H7 (cell line): ENCODE data around the gene LSS. TPM values are rescaled to one million over a fixed set of nuclear protein-coding genes. Genes with fewer than 3 reads are reported as not detected.

ENCODE experiments used
- DNase-seq: peaks from one replicate; pipeline ENCODE4 v3.0.0; 2012
- H3K27me3 ChIP-seq: 2 replicates; pipeline ENCODE4 v1.6.0; 2011; ENCODE audit warnings: mild to moderate bottlenecking, low read length; ENCODE audit not compliant: control insufficient read depth, insufficient read depth
- H3K36me3 ChIP-seq: replicated peaks from 2 replicates; pipeline ENCODE4 v1.5.1; 2011; ENCODE audit warnings: low read length; ENCODE audit not compliant: control insufficient read depth, insufficient read depth
- H3K4me3 ChIP-seq: 2 replicates; pipeline ENCODE4 v1.5.1; 2011; ENCODE audit warnings: low read depth, mild to moderate bottlenecking, control low read depth, low read length, moderate library complexity; ENCODE audit not compliant: insufficient read depth
- total RNA-seq: library from RNA; depleted of rRNA; stranded (reverse); fragments of >200 nt; shearing (Covaris generic); gene quantifications from 2 replicates; pipeline ENCODE4 v1.2.3, GENCODE V29; 2014

The LSS gene
- total RNA-seq, 1 experiment from 2014 or later: 53.3 TPM

- no peaks in the 10 kb centered on the region for H3K27me3 ChIP-seq
- H3K4me3 ChIP-seq: no peak overlapping the region
- no peak for DNase-seq
- H3K36me3 ChIP-seq: peaks cover 21% of the 10 kb centered on the region
Measured at GRCh38 chr21:46194374-46195334, 33.9 kb downstream of the LSS start.

GRCh38 chr21:46193829-46194373 lies 34.7 kb downstream of the LSS start:
- Histone ChIP-seq H3K27me3 (no peaks in the 10 kb centered on the region), H3K36me3 (peaks cover 21% of the 10 kb centered on the region), H3K4me3 (no peak overlapping the region)
- DNase-seq: no peak

- Histone ChIP-seq H3K27me3 (no peaks in the 10 kb centered on the region), H3K36me3 (peaks cover 21% of the 10 kb centered on the region), H3K4me3 (no peak overlapping the region)
- no peak for DNase-seq
Measured at GRCh38 chr21:46191686-46192575, 36.6 kb downstream of the LSS start.

GRCh38 chr21:46191257-46191685 lies 37.3 kb downstream of the LSS start:
- Histone ChIP-seq H3K4me3 (no peak overlapping the region), H3K27me3 (no peaks in the 10 kb centered on the region), H3K36me3 (peaks cover 17% of the 10 kb centered on the region)
- peak; percentile 27 for DNase-seq

DNA sequence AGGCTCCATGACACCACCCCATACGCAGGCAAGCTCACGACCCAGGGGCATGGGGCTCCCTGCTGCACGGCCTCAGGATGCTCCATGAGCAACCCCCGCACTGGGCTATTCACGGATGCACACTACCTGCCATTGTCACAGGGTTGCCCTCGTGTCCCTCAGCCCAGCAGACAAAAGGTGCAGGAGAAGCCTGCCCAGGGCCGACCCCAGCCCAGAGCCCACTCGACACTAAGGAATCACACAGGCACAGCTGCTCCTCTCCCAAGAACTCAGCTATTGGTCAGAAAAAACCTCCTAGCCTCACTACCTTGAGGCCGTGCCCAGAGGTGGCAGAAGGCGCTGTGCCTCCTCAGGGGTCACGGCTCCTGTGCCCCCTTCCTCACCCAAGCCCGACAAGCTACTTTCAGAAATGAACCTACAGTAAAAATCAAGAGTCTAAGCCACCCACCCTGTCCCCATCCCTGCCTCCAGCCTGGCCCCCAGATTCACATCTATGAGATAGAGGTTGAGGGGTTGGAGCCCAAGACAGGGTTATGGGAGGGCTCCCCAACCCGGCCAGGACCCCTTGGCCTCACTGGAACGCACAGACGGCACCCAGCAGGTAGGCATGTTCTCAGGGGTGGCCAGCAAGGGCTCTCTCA lies 38.0 kb downstream of the LSS start:
- no peaks in the 10 kb centered on the region for H3K27me3 ChIP-seq
- DNase-seq: peak; percentile 17
- no peak overlapping the region for H3K4me3 ChIP-seq
- peaks cover 14% of the 10 kb centered on the region for H3K36me3 ChIP-seq

DNA sequence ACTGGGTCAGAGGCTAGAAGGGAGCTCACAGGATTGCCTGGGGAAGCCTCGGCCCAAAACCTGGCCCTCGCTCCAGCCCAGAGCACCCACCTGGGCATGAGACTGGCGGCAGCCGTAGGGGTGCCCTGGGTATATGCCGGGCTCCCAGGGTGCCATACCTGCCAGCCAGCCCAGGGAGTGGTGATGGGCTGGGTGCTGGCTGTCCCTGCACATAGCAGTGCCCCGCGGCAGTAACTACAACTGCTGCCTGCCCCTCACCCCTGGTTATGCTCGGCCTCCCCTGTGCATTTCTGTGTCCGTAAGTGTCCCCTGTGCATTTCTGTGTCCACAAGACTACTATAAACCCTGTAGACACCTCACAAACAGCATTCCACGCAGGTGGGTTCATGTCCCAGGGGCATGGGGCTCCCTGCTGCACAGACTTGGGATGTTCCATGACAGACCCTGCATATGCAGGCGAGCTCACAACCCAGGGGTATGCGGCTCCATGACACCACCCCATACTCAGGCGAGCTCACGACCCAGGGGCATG lies 38.5 kb downstream of the LSS start:
- H3K36me3 ChIP-seq: peaks cover 13% of the 10 kb centered on the region
- no peak overlapping the region for H3K4me3 ChIP-seq
- no peaks in the 10 kb centered on the region for H3K27me3 ChIP-seq
- DNase-seq: peak; percentile 33

DNA sequence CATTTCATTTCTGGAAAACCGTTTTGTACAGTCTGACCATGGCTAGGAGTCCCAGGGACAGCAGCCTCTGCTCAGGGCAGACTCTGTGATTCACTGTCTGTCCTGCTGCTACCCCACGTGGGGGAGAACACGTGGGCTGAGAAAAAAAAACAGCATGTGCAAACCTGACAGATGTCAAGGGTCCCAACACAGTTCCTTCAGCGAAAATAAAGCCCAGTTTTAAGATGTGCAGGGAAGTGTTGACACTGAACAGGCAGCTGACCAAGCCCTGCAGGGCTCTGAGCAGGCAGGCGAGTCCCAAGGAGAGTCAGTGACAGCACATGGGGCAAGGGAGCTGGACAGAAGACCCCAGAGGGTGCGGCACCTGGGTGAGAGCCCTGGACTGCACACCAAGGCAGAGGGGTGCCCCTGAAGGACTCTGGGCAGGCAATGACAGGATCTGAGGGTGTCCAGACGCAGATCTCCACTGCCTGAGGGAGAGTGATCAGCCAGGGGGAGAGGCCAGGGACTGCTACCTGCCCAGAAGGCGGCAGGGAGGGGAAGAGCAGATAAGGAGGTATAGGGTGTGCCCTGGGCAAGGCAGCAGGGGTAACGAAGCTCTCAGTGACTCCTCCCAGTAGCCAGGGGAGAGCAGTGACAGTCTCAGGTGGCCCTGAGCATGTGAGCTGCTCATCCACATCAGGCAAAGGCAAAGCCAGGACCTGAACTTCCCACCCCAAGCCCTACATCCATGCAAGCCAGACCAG lies 39.2 kb downstream of the LSS start:
- peak; percentile 36 for DNase-seq
- H3K27me3 ChIP-seq: no peaks in the 10 kb centered on the region
- no peak overlapping the region for H3K4me3 ChIP-seq
- peaks cover 12% of the 10 kb centered on the region for H3K36me3 ChIP-seq

DNA sequence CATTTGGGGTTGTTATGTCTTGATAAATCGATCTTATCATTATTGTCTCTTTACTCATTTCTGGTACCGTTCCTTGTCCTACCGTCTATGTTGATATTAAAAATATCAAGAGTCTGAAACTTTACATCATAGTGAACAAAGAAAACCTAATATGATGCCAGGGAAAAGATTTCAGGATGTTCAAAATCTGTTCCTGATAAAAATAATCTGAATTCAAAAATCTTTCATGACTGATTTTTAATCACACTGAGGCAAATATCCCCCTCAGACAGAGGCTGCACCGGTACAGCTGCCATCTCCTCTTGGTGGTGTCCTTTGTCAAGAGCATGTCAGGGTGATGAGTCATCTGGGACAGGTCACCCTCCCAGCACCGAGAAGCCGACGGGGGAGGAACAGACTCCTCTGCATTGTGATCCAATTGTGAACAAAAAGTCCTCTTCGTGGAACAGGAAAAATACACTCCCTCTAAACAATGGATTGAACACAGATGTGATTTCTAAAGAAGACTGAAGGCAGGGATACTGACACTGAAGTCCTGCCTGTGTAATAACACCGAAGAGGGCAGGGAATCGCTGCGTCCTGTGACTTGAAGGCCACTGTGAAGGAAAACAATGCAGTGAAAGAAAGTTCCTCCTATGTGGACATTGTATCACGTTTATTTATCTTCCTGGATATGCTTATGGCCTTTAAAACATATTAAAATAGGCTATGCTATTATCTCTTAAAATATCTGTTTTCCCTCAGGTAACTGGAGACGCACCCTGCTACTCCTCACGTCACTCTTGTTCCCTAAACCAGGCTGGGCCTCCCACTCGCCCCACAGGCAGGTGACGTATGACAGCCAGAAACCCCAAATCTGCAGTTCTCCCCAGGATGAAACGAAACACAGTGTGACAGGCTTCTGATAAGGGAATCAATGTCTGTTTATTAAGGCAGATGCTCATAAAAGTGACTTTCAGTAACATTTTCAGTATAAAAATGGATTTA lies 40.1 kb downstream of the LSS start:
- Histone ChIP-seq H3K36me3 (peaks cover 5% of the 10 kb centered on the region), H3K27me3 (no peaks in the 10 kb centered on the region), H3K4me3 (no peak overlapping the region)
- DNase-seq: peak; percentile 72

- no peak overlapping the region for H3K4me3 ChIP-seq
- H3K27me3 ChIP-seq: no peaks in the 10 kb centered on the region
- no peak for DNase-seq
- peaks cover 4% of the 10 kb centered on the region for H3K36me3 ChIP-seq
Measured at GRCh38 chr21:46187814-46188213, 40.8 kb downstream of the LSS start.

- Histone ChIP-seq H3K4me3 (no peak overlapping the region), H3K36me3 (peaks cover 2% of the 10 kb centered on the region), H3K27me3 (no peaks in the 10 kb centered on the region)
- DNase-seq: no peak
Measured at GRCh38 chr21:46187261-46187660, 41.3 kb downstream of the LSS start.

DNA sequence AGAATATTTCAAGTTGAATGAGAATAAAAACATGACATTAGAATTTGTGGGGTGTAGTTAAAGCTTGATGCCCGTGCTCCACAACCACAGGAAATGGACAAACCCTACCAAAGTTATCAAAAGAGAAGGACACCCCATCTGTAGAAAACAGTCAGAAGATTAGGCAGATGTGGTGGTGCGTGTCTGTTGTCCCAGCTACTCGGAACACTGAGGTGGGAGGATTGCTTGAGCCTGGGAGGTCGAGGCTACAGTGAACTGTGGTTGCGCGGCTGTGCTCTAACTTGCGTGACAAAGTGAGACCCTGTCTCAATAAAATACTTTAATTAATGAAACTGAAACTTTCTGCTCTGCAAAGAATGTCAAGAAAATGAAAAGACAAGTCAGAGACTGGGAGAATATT lies 42.9 kb downstream of the LSS start:
- DNase-seq: no peak
- Histone ChIP-seq H3K27me3 (no peaks in the 10 kb centered on the region), H3K36me3 (no peaks in the 10 kb centered on the region; the same call in 1 of the 2 replicates), H3K4me3 (no peak overlapping the region)

GRCh38 chr21:46184625-46185555 lies 43.7 kb downstream of the LSS start:
- peak; percentile 98 for DNase-seq
- Histone ChIP-seq H3K27me3 (no peaks in the 10 kb centered on the region), H3K4me3 (peak overlapping the region; percentile 75), H3K36me3 (no peaks in the 10 kb centered on the region; the same call in 1 of the 2 replicates)
